OCI-LY1 (cell line): ENCODE results near the gene EPDR1.

Experiments
- H2AFZ ChIP-seq: fragments of 200-600 bp; sonication (generic), shearing (Covaris generic); 2 replicates; pipeline ENCODE4 v1.6.0; 2014; ENCODE audit warnings: antibody characterized with exemption, mild to moderate bottlenecking, low read length
- H3F3A ChIP-seq: fragments of 200-600 bp; sonication (generic), shearing (Covaris generic); 2 replicates; pipeline ENCODE4 v1.6.0; 2014; ENCODE audit warnings: mild to moderate bottlenecking, antibody characterized with exemption, low read length, moderate library complexity; ENCODE audit not compliant: insufficient read depth
- H3K27ac ChIP-seq: fragments of 200-600 bp; sonication (generic); 2 replicates; pipeline ENCODE4 v1.5.1; 2014; ENCODE audit warnings: low read length, mixed run types, mild to moderate bottlenecking, low read depth; ENCODE audit not compliant: poor library complexity, severe bottlenecking
- H3K27me3 ChIP-seq: fragments of 200-600 bp; sonication (generic); 2 replicates; pipeline ENCODE4 v1.6.0; 2014; ENCODE audit warnings: antibody characterized with exemption, mild to moderate bottlenecking, low read length, moderate library complexity; ENCODE audit not compliant: insufficient read depth
- H3K36me3 ChIP-seq: fragments of 200-600 bp; sonication (generic); 2 replicates; pipeline ENCODE4 v1.6.1; 2014; ENCODE audit warnings: mild to moderate bottlenecking, antibody characterized with exemption, low read length, moderate library complexity, mixed read lengths; ENCODE audit not compliant: insufficient read depth
- H3K4me1 ChIP-seq: fragments of 200-600 bp; sonication (generic); 2 replicates; pipeline ENCODE4 v1.5.1; 2014; ENCODE audit warnings: mild to moderate bottlenecking, low read length, moderate library complexity; ENCODE audit not compliant: insufficient read depth, severe bottlenecking
- H3K4me2 ChIP-seq: fragments of 200-600 bp; sonication (generic), shearing (Covaris generic); 2 replicates; pipeline ENCODE4 v1.6.1; 2014; ENCODE audit warnings: low read length
- H3K4me3 ChIP-seq: fragments of 200-600 bp; sonication (generic); 2 replicates; pipeline ENCODE4 v1.5.1; 2014; ENCODE audit warnings: low read length, low read depth, mild to moderate bottlenecking, mixed read lengths; ENCODE audit not compliant: poor library complexity, severe bottlenecking
- H3K79me2 ChIP-seq: fragments of 200-600 bp; shearing (Covaris generic); 2 replicates; pipeline ENCODE4 v1.6.1; 2016; ENCODE audit warnings: mixed run types, low read length, mixed read lengths; ENCODE audit not compliant: insufficient read depth
- H3K9ac ChIP-seq: fragments of 200-600 bp; sonication (generic), shearing (Covaris generic); 2 replicates; pipeline ENCODE4 v1.6.1; 2014; ENCODE audit warnings: mild to moderate bottlenecking, low read length, mixed read lengths
- H3K9me2 ChIP-seq: fragments of 200-600 bp; sonication (generic), shearing (Covaris generic); 2 replicates; pipeline ENCODE4 v1.6.1; 2014; ENCODE audit warnings: low read depth, mild to moderate bottlenecking, low read length, mixed read lengths
- H3K9me3 ChIP-seq: fragments of 200-600 bp; shearing (Covaris generic); 2 replicates; pipeline ENCODE4 v1.6.1; 2014; ENCODE audit warnings: low read length, mixed read lengths
- H4K20me1 ChIP-seq: fragments of 200-600 bp; sonication (generic), shearing (Covaris generic); 2 replicates; pipeline ENCODE4 v1.6.0; 2016; ENCODE audit warnings: mild to moderate bottlenecking, low read length; ENCODE audit not compliant: insufficient read depth
- EZH2 ChIP-seq: fragments of 200-600 bp; sonication (generic), shearing (Covaris generic); IDR thresholded peaks from 2 replicates; pipeline ENCODE4 v1.8.0; 2017; ENCODE audit warnings: borderline replicate concordance, mixed run types, mild to moderate bottlenecking, antibody characterized with exemption, low read length, moderate library complexity, mixed read lengths
- TF ChIP-seq, protein P1 (sequence below): fragments of 200-600 bp; sonication (generic), shearing (Covaris generic); IDR thresholded peaks from 2 replicates; pipeline ENCODE4 v1.5.1; 2017; ENCODE audit warnings: mild to moderate bottlenecking, antibody characterized with exemption, low read length, moderate library complexity, mixed read lengths

The EPDR1 gene

DNA sequence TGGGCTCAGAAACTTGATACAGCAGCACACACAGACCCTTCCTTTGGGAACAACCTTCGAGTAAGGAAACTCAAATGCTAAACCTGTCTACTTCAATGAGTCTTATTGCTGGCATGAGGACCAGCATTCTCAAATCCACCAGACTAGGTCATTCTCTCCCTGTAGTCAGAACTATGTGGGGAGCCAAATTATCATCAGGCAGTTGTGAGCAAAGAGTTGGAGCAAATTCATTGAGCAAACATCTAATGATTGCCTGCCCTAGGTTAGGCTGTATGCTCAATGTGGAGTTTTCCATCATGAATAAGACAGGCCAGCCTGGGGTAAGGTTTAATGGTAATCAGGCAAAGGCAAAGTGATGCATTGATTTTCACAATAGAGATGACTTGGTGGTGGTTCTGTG, 3.6 kb downstream of the EPDR1 start:
- Histone ChIP-seq H2AFZ (no peak overlapping the region), H3K9ac (no peak overlapping the region), H3K27me3 (no peaks in the 10 kb centered on the region), H3K4me1 (no peaks in the 10 kb centered on the region), H3K27ac (no peak overlapping the region), H3K4me3 (no peak overlapping the region), H4K20me1 (no peaks in the 10 kb centered on the region), H3K4me2 (no peak overlapping the region), H3K9me3 (no peaks in the 10 kb centered on the region), H3K9me2 (no peaks in the 10 kb centered on the region), H3F3A (no peaks in the 10 kb centered on the region), H3K79me2 (no peaks in the 10 kb centered on the region), H3K36me3 (no peaks in the 10 kb centered on the region)
- TF ChIP-seq, protein P1, sequence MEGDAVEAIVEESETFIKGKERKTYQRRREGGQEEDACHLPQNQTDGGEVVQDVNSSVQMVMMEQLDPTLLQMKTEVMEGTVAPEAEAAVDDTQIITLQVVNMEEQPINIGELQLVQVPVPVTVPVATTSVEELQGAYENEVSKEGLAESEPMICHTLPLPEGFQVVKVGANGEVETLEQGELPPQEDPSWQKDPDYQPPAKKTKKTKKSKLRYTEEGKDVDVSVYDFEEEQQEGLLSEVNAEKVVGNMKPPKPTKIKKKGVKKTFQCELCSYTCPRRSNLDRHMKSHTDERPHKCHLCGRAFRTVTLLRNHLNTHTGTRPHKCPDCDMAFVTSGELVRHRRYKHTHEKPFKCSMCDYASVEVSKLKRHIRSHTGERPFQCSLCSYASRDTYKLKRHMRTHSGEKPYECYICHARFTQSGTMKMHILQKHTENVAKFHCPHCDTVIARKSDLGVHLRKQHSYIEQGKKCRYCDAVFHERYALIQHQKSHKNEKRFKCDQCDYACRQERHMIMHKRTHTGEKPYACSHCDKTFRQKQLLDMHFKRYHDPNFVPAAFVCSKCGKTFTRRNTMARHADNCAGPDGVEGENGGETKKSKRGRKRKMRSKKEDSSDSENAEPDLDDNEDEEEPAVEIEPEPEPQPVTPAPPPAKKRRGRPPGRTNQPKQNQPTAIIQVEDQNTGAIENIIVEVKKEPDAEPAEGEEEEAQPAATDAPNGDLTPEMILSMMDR, result no peak
- no peak for TF ChIP-seq EZH2

GRCh38 chr7:37924491-37925041, 4.1 kb downstream of the EPDR1 start:
- Histone ChIP-seq H3K36me3 (no peaks in the 10 kb centered on the region), H3K9ac (no peak overlapping the region), H3F3A (no peaks in the 10 kb centered on the region), H3K4me3 (no peak overlapping the region), H2AFZ (no peak overlapping the region), H4K20me1 (no peaks in the 10 kb centered on the region), H3K79me2 (no peaks in the 10 kb centered on the region), H3K9me2 (no peaks in the 10 kb centered on the region), H3K27ac (no peak overlapping the region), H3K27me3 (no peaks in the 10 kb centered on the region), H3K9me3 (no peaks in the 10 kb centered on the region), H3K4me1 (no peaks in the 10 kb centered on the region), H3K4me2 (no peak overlapping the region)
- TF ChIP-seq, protein P1, result no peak
- TF ChIP-seq EZH2, result no peak

DNA sequence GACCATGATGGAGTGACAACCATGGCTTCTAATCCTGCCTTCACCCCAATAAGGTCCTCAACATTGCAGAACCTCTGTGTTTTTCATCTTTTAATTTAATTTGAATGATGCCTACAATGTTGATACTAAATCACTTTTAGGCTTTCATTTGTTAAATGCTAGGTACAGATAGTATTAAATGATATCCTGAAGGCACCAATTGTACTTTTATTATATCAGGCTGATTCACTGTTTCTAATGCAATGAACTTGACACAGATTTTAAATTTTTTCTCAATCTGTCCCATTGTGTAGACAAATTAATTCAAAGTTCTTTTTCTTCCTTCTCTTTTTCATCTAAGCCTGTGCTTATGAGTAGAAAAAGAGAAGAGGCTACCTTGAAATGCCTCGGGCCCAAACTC, 5.2 kb downstream of the EPDR1 start:
- no peak overlapping the region for H3K4me3 ChIP-seq

More for the DNA sequence above, 5.2 kb downstream of the EPDR1 start:
- no peaks in the 10 kb centered on the region for H3F3A ChIP-seq
- no peaks in the 10 kb centered on the region for H3K9me2 ChIP-seq
- H3K9ac ChIP-seq, result no peak overlapping the region
- H3K9me3 ChIP-seq, result no peaks in the 10 kb centered on the region
- no peaks in the 10 kb centered on the region for H4K20me1 ChIP-seq
- H2AFZ ChIP-seq, result no peak overlapping the region
- H3K79me2 ChIP-seq, result no peaks in the 10 kb centered on the region
- no peak overlapping the region for H3K4me2 ChIP-seq
- H3K27me3 ChIP-seq, result no peaks in the 10 kb centered on the region
- no peaks in the 10 kb centered on the region for H3K36me3 ChIP-seq
- no peaks in the 10 kb centered on the region for H3K4me1 ChIP-seq
- TF ChIP-seq, protein P1, result no peak
- TF ChIP-seq EZH2, result no peak
- H3K27ac ChIP-seq, result no peak overlapping the region
